ENCODE results near the gene ZBTB7B.

Gene ZBTB7B

GRCh38 chr1:155002464-155003226, at the start of gene ZBTB7B:
ZBTB7B (plus strand) TSS chr1:155002802; CDS start chr1:155014661, 11,859 bp downstream.
- no peaks in the 10 kb centered on the region for H3K9me3 ChIP-seq
- peaks cover 8% of the 10 kb centered on the region; the same call in 1 of the 2 replicates for H4K20me1 ChIP-seq
- H3K4me3 ChIP-seq, result peak within 1 kb of the TSS; percentile 95
- no peaks in the 10 kb centered on the region for H3K36me3 ChIP-seq
- no peak for TF ChIP-seq Cebpa-rat (IDR thresholded peaks at IDR 0.05)
- no peaks in the 10 kb centered on the region for H3K27me3 ChIP-seq
- peak within 1 kb of the TSS; percentile 95 for H3K9ac ChIP-seq
- peak within 1 kb of the TSS; percentile 100 for H3K4me2 ChIP-seq
- peak within 1 kb of the TSS; percentile 98 for H3K27ac ChIP-seq
- H3K4me1 ChIP-seq, result peaks cover 54% of the 10 kb centered on the region

- Histone ChIP-seq H3K4me3 (peak overlapping the region; percentile 75), H4K20me1 (peaks cover 62% of the 10 kb centered on the region), H3K9ac (peak overlapping the region; percentile 86), H3K27me3 (no peaks in the 10 kb centered on the region), H3K4me2 (peak overlapping the region; percentile 99), H3K9me3 (no peaks in the 10 kb centered on the region), H3K36me3 (peaks cover 46% of the 10 kb centered on the region), H3K4me1 (peaks cover 79% of the 10 kb centered on the region), H3K27ac (peak overlapping the region; percentile 92)
- no peak for TF ChIP-seq Cebpa-rat (IDR thresholded peaks at IDR 0.05)
These were observed 49.0 kb upstream of the ZBTB7B start for GRCh38 chr1:154953611-154954038.

GRCh38 chr1:154954541-154954940, 48.1 kb upstream of the ZBTB7B start:
- H3K4me3 ChIP-seq, result peak overlapping the region; percentile 75

GRCh38 chr1:154955039-154955717, 47.4 kb upstream of the ZBTB7B start:
- Histone ChIP-seq H3K4me1 (peaks cover 88% of the 10 kb centered on the region), H3K9me3 (no peaks in the 10 kb centered on the region), H3K36me3 (peaks cover 44% of the 10 kb centered on the region), H3K9ac (peak overlapping the region; percentile 86), H3K27me3 (no peaks in the 10 kb centered on the region), H3K4me2 (peak overlapping the region; percentile 99), H4K20me1 (peaks cover 49% of the 10 kb centered on the region), H3K4me3 (peak overlapping the region; percentile 75), H3K27ac (peak overlapping the region; percentile 92)
- no peak for TF ChIP-seq Cebpa-rat (IDR thresholded peaks at IDR 0.05)

More at GRCh38 chr1:154954541-154954940, 48.1 kb upstream of the ZBTB7B start:
- peak overlapping the region; percentile 86 for H3K9ac ChIP-seq
- no peaks in the 10 kb centered on the region for H3K27me3 ChIP-seq
- H3K9me3 ChIP-seq, result no peaks in the 10 kb centered on the region
- no peak for TF ChIP-seq Cebpa-rat (IDR thresholded peaks at IDR 0.05)
- peak overlapping the region; percentile 99 for H3K4me2 ChIP-seq
- H4K20me1 ChIP-seq, result peaks cover 54% of the 10 kb centered on the region
- H3K27ac ChIP-seq, result peak overlapping the region; percentile 92
- H3K36me3 ChIP-seq, result peaks cover 48% of the 10 kb centered on the region
- H3K4me1 ChIP-seq, result peaks cover 82% of the 10 kb centered on the region

GRCh38 chr1:154955718-154956543, 46.7 kb upstream of the ZBTB7B start, which contains the start of gene PBXIP1:
PBXIP1 (minus strand) TSS chr1:154956099; CDS start chr1:154953721, 2,378 bp downstream.
- no peak for TF ChIP-seq Cebpa-rat (IDR thresholded peaks at IDR 0.05)
- Histone ChIP-seq H3K27ac (peak within 1 kb of the TSS; percentile 92), H3K27me3 (no peaks in the 10 kb centered on the region), H3K36me3 (peaks cover 37% of the 10 kb centered on the region), H4K20me1 (peaks cover 48% of the 10 kb centered on the region), H3K4me2 (peak within 1 kb of the TSS; percentile 99), H3K4me3 (peak within 1 kb of the TSS; percentile 75), H3K9ac (peak within 1 kb of the TSS; percentile 86), H3K4me1 (peaks cover 88% of the 10 kb centered on the region), H3K9me3 (no peaks in the 10 kb centered on the region)

- peak overlapping the region; percentile 99 for H3K4me2 ChIP-seq
These were observed 46.1 kb upstream of the ZBTB7B start for GRCh38 chr1:154956544-154956941.

GRCh38 chr1:154957091-154957657, 45.4 kb upstream of the ZBTB7B start:
- no peak overlapping the region for H3K4me3 ChIP-seq
- peak overlapping the region; percentile 92; the same call in 1 of the 2 replicates for H3K27ac ChIP-seq
- H3K4me2 ChIP-seq, result peak overlapping the region; percentile 99; the same call in 1 of the 2 replicates
- H4K20me1 ChIP-seq, result peaks cover 38% of the 10 kb centered on the region
- no peaks in the 10 kb centered on the region for H3K9me3 ChIP-seq
- TF ChIP-seq Cebpa-rat (IDR thresholded peaks at IDR 0.05), result no peak
- no peak overlapping the region; the same call in 1 of the 2 replicates for H3K9ac ChIP-seq
- no peaks in the 10 kb centered on the region for H3K27me3 ChIP-seq
- H3K4me1 ChIP-seq, result peaks cover 75% of the 10 kb centered on the region
- peaks cover 25% of the 10 kb centered on the region for H3K36me3 ChIP-seq

More at GRCh38 chr1:154956544-154956941, 46.1 kb upstream of the ZBTB7B start:
- H3K36me3 ChIP-seq, result peaks cover 31% of the 10 kb centered on the region
- peaks cover 44% of the 10 kb centered on the region for H4K20me1 ChIP-seq
- H3K9ac ChIP-seq, result peak overlapping the region; percentile 86
- TF ChIP-seq Cebpa-rat (IDR thresholded peaks at IDR 0.05), result no peak
- H3K4me3 ChIP-seq, result peak overlapping the region; percentile 75
- no peaks in the 10 kb centered on the region for H3K9me3 ChIP-seq
- peak overlapping the region; percentile 92 for H3K27ac ChIP-seq
- H3K27me3 ChIP-seq, result no peaks in the 10 kb centered on the region
- peaks cover 81% of the 10 kb centered on the region for H3K4me1 ChIP-seq

- no peak for TF ChIP-seq Cebpa-rat (IDR thresholded peaks at IDR 0.05)
- Histone ChIP-seq H3K4me3 (no peak overlapping the region), H3K27ac (peak overlapping the region; percentile 32; the same call in 1 of the 2 replicates), H3K4me1 (peaks cover 73% of the 10 kb centered on the region), H3K9me3 (no peaks in the 10 kb centered on the region), H3K36me3 (peaks cover 27% of the 10 kb centered on the region), H3K4me2 (no peak overlapping the region), H4K20me1 (peaks cover 29% of the 10 kb centered on the region), H3K27me3 (no peaks in the 10 kb centered on the region), H3K9ac (no peak overlapping the region)
These were observed 44.6 kb upstream of the ZBTB7B start for GRCh38 chr1:154958036-154958435.

Data from BLaER1 (cell line).